CD4-positive, alpha-beta T cell treated with Interleukin-15 for 4 hours (primary cell): ENCODE results near the gene PHLDA3.
A peak's percentile ranks its signal among the peaks of the same experiment; 100 is the strongest.

ENCODE experiments used
- DNase-seq: peaks from one replicate; pipeline ENCODE4 v3.0.0-alpha.2; 2020; ENCODE audit warnings: low spot score

Gene PHLDA3

DNA sequence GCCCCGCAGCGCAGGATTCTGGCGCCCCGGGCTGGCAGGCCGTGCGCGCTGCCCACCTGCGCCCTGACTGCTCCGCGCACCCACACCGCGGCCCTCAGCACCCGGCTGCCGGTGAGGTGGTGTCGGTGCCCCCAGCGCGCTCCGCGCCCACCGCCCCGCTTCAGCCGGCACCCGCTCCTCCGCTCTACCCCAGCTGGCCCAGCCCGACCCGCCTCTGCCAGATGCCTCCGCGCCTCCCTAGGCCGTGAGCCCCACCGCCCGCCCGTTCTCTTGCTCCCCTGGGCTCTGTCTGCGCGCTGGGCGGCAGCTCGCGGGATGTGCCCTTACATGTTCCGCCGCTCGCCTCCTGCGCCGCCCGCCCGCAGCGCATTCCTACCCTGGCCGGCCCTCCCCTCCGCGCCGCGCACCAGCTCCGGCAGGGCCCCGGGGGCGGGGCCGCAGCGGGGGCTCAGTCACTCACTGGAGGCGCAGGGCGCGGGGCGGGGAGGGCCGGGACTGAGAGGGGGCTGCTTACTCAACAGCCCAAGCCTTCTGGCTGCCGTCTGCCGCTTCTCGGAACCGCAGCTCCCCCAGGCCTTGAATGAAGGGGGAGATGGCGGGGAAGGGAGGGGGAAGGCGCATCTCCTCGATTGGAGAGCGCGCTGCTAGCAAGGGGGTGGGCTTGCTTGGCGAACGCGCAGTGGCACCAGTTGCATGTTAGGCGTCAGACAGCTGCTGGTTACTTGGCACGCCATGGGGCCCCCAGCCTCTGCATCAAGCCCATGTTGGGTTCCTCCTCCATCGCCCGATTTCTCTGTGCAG lies at the start of gene PHLDA3:
Gene PHLDA3 (minus strand): TSS at position 345 of the 801 bp plus-strand sequence. CDS start 402 bp downstream, outside the sequence.
- DNase-seq = peak; percentile 33

DNA sequence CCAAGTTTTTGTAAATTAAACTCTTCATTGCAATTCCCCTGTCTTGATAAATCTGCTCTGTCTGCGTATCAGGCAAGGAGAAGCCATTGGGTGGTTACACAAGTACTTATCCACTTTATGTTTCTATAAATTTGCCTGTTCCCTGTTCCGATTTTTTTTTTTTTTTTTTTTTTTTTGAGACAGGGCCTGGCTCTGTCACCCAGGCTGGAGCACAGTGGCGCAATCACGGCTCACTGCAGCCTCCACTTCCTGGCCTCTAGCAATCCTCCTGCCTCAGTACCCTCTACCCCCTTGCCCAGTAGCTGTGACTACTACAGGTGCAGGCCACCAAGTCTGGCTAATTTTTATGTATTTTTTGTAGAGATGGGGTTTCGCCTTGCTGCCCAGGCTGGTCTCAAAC lies 49.1 kb upstream of the PHLDA3 start:
- DNase-seq = no peak

DNA sequence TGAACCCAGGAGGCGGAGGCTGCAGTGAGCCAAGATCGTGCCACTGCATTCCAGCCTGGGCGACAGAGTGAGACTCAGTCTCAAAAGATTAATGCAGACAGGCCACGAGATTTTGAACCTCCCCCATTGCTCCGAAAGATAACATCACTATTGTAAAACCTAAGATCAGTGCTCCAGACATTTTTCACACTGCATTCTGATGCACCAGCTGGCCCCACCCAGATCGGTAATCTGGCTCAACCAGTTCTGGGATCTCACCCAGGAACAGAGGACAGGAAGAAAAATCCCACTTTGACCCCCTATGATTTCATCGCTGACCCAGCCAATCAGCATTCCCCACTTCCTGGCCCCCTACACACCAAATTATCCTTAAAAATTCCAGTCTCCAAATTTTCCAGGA lies 48.6 kb upstream of the PHLDA3 start:
- no peak for DNase-seq

DNA sequence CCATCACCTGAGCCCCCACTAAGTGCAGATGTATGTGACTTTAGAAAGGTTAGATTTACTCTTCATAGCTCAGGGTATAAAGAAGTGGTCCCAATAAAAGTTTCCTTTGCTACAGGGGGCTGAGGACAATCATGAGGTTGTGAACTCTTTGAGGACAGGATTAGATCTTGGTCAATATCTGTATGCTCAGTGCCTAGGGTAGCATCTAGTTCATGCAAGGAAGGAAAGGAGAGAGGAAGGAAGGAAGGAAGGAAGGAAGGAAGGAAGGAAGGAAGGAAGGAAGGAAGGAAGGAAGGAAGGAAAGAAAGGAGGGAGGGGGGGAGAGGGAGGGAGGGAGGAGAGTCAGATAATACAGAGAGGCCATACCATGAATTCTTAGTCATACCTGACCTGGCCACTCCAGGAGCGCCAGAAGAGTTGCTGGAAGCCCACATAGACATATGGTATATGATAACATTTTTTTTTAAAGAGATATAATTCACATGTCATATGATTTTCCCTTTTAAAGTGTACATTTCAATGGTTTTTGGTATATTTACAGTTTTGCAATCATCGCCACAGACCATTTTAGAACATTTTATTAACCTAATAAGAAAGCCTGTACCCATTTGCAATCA lies 47.6 kb upstream of the PHLDA3 start:
- no peak for DNase-seq

DNA sequence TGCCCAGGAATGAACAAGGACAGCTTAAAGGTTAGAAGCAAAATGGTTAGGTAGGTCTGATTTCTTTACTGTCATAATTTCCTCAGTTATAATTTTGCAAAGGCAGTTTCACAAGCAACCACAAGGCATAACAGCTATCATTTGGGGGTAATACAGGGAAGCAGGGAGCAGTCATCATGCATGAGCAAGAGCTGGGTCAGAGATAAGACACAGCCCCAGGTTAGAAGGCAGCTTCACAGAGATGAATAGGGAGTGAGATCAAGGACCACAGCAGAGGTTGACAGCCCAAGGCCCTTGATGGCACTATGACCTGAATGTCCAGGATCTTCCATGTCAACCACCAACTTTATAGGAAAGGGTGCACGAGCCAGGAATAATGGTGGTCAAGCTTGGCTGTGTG lies 46.9 kb upstream of the PHLDA3 start:
- DNase-seq = no peak

DNA sequence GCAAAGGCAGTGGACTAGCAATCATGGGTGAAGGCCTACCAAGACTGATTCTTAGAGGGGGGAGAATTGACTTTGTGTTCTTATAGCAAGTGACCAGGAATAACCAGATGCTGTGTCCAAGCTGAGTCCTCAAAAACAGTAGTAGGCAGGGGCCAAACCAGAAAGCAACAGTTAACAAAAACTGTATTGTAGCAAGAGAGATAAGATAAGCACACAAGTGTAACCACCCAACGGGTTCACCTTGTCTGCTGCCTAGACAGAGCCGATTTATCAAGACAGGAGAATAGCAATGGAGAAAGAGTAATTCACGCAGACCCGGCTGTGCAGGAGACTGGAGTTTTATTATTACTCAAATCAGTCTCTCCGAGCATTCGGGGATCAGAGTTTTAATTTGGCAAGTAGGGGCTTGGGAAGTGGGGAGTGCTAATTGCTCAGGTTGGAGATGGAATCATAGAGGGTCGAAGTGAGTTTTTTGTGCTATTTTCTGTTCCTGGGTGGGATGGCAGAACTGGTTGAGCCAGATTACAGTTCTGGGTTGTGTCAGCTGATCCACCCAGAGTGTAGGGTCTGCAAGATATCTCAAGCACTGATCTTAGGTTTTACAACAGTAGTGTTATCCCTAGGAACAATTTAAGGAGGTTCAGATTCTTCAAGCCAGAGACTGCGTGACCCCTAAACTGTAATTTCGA lies 46.2 kb upstream of the PHLDA3 start:
- DNase-seq = no peak

DNA sequence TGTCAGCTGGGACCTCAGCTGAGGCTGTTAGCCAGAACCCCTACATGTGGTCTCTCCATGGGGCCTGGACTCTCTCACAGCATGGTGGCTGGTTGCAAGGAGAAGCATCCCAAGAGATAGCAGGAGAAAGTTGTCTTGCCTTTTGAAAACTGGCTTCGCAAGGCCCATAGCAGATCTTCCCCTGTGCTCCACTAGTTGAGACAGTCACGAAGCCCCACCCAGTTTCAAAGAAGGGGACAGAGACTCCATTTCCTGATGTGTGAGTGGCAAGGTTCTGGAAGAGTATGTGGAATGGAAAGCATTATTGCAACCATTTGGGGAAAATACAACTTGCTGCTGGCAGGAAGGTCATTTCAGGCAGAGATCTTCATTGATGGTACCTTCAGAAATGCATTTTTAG lies 45.5 kb upstream of the PHLDA3 start:
- DNase-seq = no peak

DNA sequence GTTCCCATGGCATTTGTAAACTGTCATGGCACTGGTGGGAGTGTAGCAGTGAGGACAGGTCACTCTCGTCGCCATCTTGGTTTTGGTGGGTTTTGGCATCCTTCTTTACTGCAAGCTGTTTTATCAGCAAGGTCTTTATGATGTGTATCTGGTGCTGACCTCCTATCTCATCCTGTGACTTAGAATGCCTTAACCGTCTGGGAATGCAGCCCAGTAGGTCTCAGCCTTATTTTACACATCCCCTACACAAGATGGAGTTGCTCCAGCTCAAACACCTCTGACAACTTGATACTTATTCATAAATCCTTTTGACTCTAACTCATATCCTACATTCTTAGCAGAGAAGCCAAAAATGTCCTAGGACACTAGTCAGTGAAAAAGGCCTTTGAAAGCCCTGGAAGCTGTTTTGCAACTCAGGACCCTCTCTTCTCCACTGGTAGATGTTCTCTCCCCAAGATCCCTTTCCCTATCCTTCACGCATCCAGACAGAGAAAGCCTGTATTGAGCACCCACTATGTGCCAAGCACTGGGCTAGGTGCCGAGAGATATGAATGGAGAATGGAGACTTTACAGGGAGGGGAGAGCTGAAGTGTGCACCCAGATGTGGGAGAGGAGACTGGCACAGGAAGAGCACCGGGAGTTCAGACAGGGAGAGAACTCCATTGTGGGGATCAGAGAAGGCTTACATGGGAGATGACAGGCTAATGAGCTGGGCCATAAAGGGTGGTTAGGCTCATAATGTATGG lies 44.7 kb upstream of the PHLDA3 start:
- no peak for DNase-seq

DNA sequence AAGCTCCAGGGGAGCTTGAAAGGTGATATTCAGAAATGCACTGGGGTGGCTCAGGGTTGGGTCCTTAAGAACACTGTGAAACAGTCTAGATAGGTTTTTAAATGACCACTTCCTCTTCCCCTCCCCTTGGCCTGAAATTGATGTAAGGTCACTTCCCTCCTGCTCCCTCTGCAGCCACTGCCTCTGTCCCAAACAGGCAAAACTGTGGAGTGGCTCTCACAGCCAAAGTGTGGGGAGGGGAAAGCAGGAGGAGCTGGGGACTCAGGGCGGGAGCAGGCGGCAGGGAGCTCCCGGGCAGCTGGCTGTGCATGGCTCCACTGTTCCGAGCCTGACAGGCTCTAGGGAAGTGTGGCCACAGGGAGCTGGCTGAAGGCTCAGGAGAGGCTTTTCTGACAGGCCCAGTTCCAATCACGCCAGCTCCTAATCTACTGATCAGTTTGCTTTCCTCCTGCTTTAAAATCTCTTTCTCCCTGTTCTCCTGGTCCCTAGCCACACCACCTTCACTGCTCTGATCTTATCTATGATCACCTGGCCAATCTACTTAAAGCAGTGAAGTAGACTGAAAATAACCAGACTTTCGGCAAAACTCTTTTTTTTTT lies 43.1 kb upstream of the PHLDA3 start:
- DNase-seq = no peak

DNA sequence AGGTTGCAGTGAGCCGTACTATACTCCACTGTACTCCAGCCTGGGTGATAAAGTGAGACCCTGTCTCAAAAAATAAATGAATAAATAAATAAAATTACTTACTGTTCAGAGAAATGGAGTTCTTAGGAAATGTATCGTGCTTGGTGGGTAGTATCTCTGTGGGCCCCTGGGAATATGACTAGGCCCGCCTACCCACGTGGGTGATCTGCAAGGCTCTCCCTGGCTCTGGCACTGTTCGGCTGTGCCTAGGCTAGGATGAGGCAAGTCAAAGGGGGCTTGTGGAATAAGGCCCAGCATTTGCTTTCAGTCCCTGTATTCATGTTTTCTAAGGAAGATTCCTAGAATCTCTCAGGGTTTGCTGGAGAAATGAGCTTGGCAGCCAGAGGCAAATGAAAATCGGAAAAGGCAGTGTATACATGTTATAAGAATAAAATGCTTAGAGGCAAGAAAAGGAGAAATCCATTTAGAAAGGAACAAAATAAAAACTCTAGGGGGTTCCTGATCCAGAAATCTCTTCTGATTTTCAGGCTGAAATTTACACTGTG lies 42.5 kb upstream of the PHLDA3 start:
- DNase-seq = no peak

DNA sequence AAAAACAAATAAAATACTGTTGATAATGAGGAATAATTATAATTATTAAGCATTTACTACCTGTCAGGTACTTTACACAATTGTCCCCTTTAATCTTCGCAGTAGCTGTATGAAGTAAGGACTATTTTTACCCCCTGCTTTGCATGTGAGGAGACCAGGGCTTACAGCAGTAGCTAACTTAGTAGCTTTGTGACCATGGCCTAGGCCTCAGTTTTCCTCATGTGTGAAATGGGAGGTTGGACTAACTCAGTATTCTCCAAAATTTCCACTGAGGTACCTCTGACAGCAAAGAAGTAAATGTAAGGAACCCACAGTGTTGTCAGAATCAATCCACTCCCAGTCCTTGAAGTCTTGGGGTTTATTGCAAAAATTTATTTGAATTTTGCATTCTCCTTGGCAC lies 41.7 kb upstream of the PHLDA3 start:
- DNase-seq = no peak

DNA sequence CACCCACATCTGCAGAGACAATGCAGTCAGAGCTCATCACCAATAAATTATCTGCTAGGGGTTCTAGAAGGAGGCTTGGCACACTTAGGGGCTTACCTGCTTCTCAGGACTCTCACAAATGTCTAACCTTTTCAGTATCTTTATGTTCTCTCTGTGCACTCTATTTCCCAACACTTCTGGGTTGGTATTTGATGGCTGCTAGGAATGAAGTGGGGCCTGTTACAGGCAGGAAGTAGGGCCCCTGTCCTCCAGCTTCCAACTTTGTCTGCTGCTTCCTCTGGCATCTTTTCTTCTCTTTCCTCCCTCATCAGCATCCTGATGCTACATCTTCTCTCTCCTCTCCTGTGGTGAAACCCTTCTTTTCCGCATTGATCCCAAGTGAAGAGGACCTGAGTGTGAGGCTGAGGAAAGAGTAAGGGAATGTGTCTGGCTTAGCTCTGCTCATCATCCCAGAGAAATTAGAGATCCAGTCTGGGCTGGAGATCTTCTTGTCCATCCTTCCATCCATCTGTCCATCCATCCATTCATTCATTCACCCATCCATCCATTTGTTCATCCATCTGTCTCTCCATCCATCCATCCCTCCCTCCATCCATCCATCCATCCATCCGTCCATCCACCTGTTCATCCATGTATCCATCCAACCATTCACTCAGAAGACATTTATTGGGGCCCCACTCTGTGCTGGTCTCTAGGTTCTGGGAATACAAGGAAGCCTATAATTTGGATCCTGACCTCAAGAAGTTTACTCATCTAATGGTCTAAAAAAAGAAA lies 40.8 kb upstream of the PHLDA3 start:
- DNase-seq = no peak

DNA sequence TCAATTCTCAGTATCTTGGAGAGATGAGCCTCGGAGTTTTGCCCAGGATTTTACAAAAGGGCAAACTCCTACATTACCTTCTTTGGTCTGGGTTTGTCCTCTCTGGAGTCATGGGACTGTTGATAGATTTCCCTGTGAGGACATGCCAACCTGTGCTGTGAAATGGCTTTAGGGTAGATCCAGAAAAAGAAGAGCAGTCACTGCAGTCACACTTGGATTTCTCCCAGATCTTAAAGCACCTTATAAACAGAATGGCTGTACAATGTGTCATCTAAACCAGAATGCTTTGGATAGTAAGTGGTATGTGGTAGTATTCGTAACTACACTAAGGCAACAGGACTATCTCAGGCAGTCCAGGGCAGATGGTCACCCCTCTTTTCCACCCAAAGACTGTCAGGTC lies 39.8 kb upstream of the PHLDA3 start:
- DNase-seq = no peak

DNA sequence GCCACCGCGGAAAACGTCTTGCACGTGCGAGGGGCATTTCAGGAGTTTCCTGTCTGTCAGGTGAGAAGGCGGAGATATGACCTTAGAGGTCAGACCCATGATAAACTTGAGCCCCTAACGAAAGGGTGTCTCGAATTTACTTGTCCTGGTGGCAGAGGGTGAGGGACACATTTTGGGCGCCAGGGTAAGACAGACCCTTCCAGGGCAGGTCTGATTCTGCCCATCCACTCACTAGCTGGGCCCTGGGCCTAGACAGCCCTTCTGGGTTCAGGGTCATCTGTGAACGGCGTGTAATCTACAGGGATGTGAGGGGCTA lies 38.3 kb upstream of the PHLDA3 start:
- no peak for DNase-seq

DNA sequence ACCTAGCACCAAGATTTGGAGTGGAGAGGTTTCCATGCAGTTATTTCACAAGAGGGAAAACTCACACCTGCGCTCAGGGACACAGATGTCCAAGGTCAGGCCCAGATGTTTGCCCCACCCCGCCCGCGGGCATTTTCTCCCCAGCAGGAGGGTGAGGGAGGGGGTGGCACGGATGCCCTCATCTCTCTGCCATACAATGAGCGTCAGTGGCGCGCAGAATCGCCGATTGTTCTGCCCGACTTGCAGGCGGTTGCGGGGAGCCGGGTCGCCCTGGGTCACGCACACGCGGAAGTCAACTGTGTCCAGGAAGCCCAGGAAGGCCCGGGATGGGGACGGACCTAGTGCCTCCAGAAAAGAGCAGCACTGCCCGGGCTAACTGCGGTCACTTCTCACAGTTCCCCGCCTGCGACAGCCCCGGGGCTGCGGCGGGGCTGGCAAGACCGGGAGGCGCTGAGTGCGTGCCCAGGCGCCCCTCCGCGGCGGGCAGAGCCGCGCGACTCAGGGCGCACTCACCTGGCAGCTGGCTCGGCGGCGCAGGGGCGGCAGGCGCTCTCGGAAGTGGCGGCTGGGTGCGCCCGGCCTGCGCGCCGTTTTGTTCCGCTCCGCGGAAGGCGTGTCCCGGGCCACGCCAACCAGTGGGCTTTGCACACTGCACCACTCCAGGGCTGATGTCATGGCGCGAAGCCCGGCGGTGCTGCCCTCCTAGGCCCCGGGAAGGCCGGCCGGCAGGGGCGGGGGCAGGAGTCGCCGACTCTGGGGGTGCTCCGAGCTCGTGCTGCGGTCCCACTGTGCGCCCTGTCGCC lies 37.8 kb upstream of the PHLDA3 start, which contains the start of gene CSRP1:
Gene CSRP1 (minus strand): TSS at position 567 of the 803 bp plus-strand sequence. CDS start 10,820 bp downstream, outside the sequence.
- DNase-seq = peak; percentile 80

DNA sequence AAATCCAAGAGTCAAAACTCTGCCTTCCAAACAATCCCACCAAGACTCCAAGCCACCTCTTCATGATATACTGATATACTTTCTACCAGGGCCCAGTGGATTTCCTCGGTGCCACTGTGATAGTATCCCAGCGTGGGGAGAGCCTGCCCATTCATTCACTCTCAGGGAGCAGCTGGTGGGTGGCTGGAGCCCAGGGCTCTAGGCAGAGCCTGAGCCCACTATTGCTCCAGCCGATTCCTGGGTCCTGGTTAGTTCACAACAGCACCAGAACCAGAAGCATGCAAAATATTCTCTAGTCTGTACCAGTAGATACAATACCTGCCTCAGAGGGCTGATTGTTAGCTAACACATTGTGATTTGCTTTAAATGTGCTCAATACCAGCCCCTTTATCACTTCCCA lies 37.1 kb upstream of the PHLDA3 start:
- DNase-seq = no peak

DNA sequence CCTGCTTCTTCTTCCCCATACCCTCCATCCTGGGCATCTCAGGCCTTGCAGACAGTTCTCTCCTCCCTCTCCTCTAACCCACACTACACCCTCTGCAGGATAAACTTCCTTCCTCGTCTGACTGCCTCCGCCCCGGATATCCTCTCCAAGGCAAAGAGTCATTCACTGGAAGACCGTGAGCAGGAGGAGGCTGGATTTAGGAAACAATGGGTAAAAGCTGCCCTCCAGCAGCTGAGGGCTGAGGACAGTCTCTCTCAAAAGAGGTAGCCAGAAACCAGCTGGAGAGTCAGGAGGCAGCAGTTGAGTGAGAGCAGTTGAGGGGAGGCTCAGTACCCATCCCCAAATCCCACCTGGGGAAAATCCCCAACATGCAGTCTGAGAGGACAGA lies 36.5 kb upstream of the PHLDA3 start:
- DNase-seq = no peak

DNA sequence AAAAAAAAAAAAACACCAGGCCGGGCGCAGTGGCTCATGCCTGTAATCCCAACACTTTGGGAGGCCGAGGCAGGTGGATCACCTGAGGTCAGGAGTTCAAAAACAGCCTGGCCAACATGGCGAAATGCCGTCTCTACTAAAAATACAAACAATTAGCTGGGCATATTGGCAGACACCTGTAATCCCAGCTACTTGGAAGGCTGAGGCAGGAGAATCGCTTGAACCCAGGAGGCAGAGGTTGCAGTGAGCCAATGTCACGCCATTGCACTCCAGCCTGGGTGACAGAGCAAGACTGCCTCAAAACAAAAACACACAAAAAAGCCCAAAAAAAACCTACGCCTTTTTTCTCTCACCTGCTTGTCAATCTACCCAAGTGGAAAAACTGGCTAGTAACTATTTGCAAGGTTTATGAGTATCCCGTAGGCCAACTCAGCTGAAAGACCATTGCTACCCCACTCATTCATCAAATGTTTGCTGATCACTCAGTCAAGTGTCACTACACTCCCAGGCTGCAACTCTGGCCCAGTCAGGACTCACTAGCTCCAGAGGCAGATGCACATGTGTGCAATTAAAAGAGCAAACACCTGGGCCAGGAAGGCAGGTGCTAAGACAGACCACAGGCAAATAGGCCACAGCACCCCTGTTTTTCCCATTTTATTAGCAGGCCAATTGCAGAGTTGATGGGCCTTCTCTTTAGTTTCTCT lies 36.0 kb upstream of the PHLDA3 start:
- no peak for DNase-seq

DNA sequence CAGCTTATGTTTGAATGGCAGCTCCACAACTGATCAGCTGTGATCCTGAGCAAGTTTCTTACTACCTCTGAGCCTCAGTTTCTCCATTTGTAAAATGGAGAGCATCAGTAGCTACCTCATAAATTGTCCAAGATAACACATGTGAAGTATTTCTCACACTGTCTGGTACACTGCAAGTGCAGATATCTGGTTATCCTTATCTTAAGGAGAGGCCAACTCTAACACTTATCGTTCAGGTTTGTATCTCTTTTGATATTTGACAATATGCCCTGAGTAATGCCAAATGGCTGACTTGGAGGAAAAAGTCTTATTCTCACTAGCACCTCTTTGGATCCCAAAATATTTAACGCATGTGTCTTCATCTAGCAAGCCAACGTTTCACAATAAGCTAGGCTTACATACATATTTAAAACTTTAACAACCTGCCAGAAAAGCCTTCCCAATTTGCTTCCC lies 35.2 kb upstream of the PHLDA3 start:
- DNase-seq = no peak
